CD4-positive, alpha-beta T cell treated with Interleukin-4 for 4 hours (primary cell): ENCODE results near the gene KIT.
A peak's percentile ranks its signal among the peaks of the same experiment; 100 is the strongest.

ENCODE experiments used
- DNase-seq: peaks from one replicate; pipeline ENCODE4 v3.0.0-alpha.2; 2020

The KIT gene

DNA sequence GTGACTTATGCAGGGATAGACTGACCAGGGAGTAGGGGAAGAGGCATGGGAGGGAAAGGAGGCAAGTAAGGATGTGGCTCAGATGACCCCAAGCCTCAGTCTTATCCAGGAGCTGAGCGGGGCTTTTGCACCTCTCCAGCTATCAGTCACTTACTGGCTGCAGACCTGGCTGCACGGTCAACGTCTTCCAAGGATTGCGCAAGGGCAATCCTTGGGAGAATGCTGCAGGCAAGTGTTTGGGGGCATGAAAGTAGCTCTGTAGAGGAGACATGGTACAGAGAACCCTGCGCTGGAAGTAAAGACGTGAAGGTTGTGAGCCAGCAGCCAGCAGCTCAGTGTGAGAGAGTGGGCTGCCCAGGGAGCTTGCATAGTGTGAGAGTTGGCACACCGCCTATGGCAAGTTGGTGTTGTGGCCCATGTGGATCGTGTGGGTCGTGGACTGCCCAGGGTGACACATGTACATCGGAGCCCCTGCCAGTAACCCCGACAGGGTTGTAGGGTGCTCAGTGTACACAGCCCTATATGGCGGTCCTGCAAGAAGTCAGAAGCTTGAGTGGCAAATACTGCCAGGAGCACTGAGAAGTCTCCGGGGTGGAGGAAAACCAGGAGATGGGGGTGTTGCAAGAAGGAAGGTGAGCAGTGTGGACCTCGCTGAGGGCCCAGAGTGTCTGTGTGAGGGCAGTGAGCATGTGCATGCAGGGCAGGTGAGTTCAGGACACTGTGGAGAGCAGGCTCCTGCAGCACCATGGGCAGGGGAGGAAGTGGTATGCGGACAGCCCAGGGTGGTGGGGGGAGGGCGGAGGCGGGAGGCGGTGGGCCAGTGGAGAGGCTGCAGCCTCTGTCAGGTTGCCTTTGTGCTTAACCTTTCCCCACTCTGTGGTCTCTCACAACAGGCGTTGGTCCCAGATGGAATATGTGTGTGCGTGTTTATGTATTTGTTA lies 50.9 kb downstream of the KIT start:
- DNase-seq, result no peak

DNA sequence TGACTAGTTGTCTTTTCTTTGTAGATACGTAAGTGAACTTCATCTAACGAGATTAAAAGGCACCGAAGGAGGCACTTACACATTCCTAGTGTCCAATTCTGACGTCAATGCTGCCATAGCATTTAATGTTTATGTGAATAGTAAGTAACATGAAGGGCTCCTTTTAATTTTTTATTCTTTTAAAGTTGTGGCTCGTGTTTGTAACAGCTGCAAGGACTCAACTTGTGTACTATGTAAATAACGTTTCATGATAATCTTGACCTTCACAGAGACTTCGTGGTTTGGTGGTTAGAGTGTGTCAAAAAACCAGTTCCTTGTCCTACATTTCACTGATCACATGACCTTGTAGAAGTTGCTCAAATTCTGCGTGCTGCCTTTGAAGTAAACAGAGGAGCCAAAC lies 51.6 kb downstream of the KIT start:
- DNase-seq, result peak; percentile 13

DNA sequence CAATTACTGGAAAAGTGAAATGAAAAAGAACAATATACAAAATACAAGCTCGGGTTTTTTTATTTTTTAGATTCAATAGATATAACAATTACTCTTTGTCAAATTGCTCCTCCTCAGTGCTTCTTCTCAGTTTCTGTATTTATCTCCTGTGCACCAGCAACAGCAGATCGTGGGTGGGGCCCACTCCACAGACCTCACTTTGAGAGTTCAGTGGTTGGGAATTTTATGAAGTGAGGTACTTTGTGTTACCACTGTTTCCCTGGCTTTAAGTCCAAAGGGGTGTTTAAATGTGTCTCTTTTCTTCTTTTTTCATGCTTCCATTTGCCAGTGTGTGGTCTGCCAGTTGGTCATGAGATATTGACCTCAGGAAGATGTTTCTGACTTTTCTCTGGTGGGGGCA lies 54.4 kb downstream of the KIT start:
- DNase-seq, result no peak

DNA sequence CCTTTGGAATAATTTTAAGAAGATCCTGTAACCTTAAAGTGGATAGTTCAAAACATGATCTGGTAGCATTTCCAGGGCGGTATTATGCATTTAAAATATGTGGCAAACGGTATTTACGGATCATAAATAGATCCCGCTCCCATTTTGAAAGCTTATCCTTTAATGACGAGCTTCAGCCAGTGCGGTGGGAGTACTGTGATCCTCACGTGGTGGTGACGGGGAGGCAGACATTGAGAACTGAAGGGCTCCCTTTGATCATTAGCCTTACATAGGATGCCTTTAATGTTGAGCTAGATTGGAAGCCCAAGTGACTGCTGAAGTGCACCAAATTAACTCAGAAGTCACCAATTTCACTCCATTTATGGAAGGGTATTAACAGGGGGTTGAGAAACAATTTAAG lies 56.9 kb downstream of the KIT start:
- no peak for DNase-seq

DNA sequence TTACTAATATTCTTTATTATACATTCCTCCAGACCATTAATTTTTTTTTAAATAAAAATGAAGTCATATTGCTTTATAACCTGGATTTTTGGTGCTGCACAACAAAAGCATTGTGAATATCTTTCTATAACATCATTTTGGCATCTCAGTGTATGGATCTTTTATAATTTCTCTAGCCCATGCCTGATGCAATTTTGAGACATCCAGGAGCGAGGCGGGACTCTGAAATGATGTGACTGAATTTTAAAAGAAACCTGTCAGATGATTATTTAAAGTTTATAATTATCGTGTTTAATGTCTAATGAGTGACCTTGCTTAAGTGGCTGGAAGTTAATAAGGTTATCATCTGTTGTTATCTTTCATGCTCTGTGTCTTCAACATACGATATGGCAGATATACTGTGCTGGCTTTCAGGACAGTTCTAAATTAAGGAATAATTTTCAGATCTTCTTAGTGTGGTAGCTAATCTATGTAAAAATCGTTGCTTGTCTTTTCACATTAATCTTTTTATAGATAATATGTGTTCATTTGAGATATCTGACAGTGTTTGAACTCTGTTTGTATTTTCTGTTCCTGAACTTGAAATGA lies 58.8 kb downstream of the KIT start:
- DNase-seq, result no peak

DNA sequence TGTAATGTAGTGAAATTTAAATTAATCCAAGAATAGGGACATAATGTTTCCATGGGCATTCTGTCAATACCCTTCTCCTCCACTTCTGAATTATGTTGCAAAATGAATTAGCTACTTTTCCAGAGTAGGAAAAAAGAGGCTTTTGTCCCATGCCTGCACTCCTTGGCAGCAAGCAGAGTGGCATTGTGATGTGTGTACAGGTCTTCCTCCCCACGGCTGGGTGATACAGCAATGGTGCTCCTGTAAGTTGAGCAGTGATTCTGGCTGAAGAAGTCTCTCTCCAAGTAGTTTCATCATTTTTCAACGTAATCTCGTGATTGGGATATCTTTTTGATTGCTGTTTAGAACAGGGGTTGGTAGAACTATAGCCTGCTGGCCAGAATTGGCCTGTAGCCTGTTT lies 59.9 kb downstream of the KIT start:
- DNase-seq, result no peak

DNA sequence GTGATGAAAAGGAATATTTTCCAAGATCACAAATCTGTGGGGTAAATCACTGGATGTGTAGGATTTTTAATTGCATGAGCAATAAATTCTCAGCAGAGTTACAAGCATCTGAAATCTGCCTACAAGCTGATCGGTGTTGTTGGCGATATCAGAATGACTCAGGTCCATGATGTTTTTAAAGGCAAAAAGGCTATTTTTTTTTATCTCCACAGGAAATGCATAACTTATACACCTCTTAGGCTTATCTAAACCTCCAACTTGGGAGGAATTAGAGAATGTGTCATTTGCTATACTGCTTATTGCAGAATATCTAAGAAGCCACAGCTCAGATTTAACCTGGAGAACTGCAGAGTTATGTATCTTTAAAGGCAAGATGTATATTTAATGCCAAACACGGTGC lies 61.6 kb downstream of the KIT start:
- no peak for DNase-seq

DNA sequence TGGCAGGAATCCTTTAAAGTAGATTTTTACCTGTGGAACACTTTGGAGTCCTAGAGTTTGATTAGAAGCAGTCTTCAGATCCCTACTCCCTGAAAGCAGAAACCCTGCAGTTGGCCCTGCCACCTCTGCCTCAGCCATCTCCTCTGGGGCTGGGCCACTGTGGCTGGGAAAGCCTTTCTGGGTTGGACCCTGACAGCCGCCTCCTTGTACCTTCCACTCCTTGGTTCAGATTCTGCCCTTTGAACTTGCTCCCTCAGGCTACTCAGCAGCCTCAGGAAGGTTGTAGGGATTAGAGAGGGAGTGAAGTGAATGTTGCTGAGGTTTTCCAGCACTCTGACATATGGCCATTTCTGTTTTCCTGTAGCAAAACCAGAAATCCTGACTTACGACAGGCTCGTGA lies 65.5 kb downstream of the KIT start:
- DNase-seq, result no peak

DNA sequence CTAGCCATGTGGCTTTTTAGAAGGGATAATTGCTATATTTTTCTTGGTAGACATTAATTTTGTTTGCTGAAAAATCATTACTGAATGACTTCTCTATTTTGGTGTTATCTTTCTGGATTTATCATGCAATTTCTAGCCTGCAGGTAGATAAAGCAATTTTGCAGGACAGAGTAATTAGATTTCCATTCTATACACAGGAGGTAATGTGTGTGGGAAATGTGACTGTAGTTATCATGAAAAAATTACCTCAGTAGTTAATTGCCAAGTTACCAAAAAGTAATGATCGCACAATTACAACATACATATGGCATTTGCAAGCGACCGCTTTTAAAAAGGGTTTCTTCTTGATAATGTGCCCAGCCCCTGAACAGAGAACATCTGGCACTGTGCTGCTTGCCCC lies 66.1 kb downstream of the KIT start:
- DNase-seq, result no peak

DNA sequence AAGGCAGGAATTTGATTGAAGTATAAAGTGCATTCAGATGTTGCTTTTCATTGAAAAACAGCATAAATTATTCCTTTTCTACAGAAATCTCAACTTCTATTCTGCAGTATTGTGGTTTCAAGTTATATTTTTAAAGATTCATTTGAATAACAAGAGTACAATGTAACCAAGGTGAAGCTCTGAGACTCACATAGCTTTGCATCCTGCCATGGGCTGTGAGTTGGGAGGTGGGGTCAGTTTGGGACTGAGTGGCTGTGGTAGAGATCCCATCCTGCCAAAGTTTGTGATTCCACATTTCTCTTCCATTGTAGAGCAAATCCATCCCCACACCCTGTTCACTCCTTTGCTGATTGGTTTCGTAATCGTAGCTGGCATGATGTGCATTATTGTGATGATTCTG lies 69.2 kb downstream of the KIT start:
- DNase-seq, result no peak

DNA sequence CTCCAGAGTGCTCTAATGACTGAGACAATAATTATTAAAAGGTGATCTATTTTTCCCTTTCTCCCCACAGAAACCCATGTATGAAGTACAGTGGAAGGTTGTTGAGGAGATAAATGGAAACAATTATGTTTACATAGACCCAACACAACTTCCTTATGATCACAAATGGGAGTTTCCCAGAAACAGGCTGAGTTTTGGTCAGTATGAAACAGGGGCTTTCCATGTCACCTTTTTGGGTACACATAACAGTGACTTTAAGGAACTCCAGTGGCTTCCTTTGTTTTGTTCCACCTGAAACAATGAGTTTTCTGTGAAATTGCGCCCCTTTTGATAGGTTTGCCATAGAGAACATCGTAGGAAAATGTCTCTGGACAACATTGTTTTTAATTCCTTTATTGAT lies 69.6 kb downstream of the KIT start:
- no peak for DNase-seq

DNA sequence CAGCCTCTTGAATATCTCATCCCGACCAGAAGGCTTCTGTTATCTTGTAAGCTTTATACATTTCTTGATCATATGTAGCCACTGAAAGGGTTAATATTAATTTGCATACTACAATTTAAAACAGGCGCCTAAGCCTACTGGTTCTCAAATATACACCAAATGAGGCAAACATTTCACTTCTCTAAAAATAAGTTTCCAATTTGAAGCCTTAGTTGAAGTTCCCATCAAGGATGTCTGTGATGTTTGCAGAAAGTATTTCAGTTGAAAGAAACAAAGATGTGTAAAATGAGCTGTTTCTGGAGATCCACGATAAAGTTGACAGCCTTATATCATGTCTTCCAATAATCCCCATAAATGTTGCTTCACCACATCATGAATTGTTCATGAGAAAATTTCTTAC lies 70.6 kb downstream of the KIT start:
- DNase-seq, result no peak

DNA sequence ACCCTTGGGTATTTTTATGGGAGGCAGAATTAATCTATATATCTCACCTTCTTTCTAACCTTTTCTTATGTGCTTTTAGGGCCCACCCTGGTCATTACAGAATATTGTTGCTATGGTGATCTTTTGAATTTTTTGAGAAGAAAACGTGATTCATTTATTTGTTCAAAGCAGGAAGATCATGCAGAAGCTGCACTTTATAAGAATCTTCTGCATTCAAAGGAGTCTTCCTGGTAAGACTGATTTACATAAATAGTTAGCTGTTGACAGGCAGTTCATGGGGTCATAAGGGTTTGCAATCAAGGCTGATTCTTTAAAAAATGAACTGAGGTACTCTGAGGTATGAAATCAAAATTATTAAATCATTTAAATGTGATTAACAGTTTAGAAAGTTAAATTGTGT lies 71.5 kb downstream of the KIT start:
- no peak for DNase-seq

DNA sequence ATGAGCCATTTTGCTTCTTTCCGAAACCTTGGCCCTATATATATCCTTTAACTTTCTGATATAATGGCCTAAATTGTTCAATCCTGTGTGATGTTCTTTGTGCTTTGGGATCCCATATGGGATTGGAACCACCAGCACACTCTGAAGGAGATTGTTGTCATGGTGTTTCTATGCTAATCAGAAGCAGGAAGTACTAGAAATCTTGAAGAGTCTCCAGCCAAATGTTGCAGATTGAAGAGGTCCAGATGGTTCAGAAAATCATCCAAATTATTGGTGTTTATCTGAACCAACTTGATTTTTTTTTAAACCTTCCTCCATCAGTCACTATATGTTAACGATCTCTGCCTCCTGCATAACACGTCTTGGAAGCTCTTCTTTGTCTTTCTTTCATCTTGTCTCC lies 72.8 kb downstream of the KIT start:
- DNase-seq, result no peak

DNA sequence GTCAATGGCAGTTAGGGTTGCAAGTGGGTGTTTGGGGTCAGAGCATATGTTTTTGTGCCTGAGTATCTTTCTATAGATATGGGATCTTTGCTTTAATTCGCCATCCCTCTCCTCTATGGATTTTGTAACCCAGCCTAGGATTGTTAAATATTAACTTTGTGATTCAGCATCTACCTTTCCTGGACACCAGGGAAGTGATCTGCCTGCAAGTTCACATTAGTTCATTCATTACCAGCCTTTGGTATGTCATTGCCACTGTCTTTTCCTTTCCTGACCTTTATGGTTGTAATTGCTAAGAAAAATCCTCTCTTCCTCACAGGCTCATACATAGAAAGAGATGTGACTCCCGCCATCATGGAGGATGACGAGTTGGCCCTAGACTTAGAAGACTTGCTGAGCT lies 73.8 kb downstream of the KIT start:
- no peak for DNase-seq

DNA sequence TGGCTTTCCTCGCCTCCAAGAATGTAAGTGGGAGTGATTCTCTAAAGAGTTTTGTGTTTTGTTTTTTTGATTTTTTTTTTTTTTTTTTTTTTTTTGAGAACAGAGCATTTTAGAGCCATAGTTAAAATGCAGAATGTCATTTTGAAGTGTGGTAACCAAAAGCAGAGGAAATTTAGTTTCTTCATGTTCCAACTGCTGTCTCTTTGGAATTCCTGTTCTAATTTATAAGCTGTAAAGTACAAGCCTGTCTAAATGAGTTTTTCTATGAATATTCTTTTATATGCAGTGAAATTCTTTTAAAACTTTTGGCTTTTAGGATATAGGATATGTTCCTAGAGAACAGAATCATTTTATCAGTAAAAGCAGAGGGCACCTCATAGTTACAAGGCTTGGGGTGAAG lies 74.2 kb downstream of the KIT start:
- DNase-seq, result no peak

DNA sequence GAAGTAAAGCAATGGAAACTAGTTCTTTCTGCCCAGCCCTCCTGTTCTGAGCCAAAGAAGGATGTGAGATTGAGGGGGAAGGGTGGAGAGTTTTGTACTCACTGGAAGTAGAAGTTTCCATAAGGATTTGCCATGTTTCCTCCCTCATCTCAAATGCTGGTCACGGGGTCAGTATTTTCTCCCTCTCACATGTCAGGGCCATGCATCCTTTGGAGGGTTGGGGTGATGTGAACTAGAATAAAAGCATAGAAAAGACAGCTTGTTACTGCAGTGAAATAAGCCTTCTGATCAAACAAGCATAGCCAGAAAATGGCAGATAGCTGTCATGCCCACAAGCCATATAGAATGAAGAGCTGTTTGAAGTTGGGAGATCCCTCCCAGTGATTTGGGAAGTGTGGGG lies 79.7 kb downstream of the KIT start:
- DNase-seq, result no peak

DNA sequence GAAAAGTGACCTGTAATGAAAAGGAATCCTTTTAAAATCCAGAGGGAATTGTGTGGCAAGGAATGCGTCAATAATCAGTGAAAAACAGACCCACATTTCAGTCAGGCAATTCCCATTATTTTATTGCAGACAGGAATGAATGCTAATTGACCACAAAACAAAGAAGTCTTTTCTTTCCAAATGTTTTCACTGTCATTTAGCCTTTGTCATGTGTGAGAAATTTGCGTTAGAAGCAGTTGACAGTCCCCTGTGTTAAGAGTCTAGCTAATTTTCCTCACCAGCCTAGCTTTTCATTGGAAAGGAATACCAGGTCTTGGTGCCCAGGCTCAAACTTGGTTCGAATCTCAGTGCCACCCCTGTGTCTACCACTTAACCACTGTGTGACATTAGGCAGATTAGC lies 83.4 kb downstream of the KIT start:
- DNase-seq, result no peak

DNA sequence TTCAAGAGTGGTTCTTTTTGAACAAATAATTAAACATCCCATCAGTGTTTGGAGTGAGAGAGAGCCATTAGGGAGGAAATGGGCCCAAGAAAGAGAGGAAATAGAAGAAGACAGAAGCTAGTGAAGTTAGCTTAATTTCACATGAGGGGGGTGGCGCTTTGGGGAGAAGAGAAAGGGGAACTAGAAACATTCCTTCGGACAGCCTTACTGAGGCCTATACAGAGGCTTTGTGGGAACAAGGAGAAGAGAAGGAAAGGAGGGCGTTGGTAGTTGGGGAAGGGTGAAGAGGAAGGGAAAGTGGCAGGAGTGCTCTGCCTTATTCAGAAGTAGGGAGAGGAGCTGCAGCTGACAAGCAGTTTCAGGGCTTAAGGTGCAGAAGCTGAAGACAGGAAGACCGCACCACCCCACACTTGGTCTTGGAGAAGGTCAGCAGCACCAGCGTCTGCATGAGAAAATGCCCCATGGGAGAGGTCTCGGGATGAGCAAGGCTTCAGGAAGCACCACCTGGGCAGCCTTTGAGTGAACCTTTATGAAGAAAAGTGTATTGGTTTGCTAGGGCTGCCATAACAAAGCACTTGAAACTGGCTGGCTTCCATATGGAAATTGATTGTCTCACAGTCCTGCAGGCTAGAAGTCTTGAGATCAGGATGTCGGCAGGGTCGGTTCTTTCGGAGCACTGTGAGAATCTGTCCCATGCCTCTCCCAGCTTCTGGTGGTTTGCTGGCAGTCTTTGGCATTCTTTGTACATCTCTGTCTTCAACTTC lies 85.1 kb downstream of the KIT start:
- no peak for DNase-seq

DNA sequence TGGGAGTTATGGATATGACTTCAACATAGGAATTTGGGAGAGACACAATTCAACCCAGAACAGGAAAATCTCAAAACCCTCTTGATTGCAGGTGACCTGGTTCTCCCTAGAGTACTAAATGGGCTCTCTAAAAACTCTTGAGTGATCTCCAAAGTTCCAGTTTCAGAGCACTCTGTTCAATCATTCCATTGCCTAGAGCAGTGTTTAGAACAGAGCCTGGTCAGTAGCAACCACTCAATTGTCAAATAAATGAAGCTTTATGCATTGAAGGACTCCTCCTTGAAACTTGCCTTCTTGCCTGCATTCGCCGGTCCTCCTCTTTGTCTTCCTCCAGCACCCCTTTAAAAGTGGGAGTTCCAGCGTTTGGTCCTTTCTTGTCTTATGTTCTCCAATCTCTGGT lies 85.8 kb downstream of the KIT start:
- DNase-seq, result no peak

DNA sequence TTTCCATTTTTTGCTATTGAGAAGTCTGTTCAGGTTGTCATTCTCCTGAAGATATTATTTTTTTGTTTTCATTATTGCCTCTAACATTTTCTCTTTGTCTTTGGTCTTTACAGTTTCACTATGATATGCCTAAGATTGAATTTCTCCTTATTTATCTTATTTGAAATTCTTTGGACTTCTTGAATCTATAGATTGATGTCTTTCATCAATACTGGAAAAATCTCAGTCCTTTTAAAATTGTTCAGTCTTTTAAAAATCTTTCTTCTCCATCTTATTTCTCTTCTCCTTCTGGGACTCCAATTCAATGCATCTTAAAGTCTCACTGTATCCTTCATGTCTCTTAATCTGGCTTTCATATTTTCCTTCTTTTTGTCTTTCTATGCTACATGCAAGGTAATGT lies 86.7 kb downstream of the KIT start:
- DNase-seq, result no peak

DNA sequence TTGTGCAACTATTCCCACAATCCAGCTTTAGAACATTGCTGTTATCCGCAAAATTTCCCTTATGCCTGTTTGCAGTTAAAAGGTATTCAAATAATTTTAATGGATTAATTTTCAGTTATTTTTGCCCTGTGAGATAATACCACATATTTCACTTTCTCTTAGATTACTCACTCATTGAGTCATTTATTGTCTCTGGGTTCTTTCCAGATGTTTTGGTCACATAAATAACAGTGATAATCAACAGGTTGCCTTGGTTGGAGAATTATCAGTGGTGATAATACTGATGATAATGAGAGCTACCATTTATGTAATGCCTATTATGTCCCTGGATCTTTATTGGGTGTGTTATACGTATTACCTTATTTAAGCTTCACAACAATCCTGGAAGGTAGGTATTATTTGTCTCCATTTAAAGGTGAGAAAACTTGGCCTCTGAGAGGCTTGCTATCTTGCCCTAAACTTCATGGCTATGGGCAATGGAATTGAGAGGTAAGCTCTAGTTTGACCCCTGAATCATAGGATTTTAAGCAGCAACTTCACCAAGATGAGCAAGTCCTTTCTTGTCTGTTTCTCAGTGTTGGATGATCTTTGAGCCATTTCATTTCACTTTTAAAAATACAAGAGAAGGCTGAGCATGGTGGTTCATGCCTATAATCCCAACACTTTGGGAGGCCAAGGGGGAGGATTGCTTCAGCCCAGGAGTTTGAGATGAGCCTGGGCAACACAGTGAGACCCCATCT lies 87.4 kb downstream of the KIT start:
- no peak for DNase-seq

DNA sequence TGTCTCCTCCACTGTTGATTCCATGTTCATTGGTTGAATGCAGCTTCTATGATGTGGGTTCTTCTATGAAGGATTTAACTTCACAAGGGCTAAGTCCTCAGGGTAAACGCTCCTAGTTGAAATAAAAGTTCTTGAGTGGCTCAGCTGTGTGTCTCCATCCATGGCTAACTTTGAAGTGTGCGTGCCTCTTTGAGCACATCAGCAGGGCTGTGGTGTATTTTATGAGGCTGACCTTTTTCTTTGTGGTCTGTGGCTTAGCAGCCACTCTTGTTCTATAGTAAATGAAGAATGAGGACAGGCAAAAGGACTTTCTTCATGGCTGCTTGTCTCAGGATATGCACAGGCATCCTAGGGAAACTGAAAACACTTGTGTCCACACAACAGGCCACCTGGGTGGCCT lies 88.5 kb downstream of the KIT start:
- no peak for DNase-seq
